ENCODE measurements around the gene AMACR. TPM values are rescaled to one million over a fixed set of nuclear protein-coding genes. Genes with fewer than 3 reads are reported as not detected.
"Not testable (repeated sequence)": the region's sequence is repeated elsewhere in the genome, so short reads cannot be mapped to it uniquely, and the experiment has no call there.

The AMACR gene
- total RNA-seq, 4 donors from 2014 or later: 5.4 to 21.5 (median 15.5) TPM

DNA sequence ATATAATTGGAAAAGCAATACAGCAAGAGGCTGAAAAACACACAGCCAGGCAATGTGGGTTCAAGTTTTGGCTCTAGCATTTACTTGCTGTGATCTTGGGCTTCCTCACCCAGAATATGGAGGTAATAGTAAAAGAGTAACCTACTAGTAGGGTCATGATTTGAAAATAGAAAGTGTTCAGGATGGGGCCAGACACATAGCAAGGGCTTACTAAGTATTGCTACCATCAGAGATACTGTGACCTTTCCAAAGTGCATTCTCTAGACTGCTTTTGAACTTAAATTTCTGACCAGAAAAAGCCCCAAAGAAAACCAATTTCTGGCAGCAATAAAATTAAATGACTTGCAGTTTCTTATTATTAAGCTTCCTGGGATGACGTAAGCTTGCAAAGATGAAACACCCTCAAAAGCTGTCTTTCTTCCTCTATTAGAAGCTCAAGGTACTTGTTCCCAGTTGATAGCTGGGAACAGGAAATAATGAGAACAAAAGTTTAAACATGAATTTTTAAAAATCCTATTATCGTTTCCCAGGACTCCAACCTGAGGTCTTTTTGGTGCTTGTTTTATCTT lies 43.6 kb downstream of the AMACR start:
- Histone ChIP-seq H3K36me3 (no peaks in the 10 kb centered on the region), H3K27ac (no peak overlapping the region), H3K9me3 (no peaks in the 10 kb centered on the region), H3K4me3 (no peak overlapping the region), H3K27me3 (no peaks in the 10 kb centered on the region), H3K4me1 (no peaks in the 10 kb centered on the region)
- 63 to 80% methylated on average over 2 of the region's 2 CpGs for WGBS, 2 donors
- TF ChIP-seq, protein P1, sequence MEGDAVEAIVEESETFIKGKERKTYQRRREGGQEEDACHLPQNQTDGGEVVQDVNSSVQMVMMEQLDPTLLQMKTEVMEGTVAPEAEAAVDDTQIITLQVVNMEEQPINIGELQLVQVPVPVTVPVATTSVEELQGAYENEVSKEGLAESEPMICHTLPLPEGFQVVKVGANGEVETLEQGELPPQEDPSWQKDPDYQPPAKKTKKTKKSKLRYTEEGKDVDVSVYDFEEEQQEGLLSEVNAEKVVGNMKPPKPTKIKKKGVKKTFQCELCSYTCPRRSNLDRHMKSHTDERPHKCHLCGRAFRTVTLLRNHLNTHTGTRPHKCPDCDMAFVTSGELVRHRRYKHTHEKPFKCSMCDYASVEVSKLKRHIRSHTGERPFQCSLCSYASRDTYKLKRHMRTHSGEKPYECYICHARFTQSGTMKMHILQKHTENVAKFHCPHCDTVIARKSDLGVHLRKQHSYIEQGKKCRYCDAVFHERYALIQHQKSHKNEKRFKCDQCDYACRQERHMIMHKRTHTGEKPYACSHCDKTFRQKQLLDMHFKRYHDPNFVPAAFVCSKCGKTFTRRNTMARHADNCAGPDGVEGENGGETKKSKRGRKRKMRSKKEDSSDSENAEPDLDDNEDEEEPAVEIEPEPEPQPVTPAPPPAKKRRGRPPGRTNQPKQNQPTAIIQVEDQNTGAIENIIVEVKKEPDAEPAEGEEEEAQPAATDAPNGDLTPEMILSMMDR (IDR thresholded peaks at IDR 0.05): no peak
- DNase-seq: no peak
- intact Hi-C loops (cut with DNase I): no loop called here

DNA sequence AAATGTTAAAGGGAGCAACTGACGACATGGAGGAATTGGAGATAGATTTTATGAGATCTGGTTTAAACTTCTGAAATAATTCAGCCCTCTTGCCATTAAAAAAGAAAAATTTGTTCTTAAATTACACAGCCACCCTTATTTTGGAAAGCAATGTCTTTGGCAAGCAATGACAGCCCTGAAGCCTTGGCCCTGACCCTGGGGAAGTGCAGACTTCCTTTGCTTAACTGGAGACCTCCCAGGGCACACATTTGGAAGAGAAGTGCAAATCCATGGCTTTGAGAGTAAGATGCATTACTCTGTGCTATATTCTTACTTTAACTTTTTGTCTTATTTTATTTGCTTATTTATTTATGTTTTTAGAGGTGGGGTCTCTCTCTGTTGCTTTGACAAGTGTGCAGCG lies 49.7 kb downstream of the AMACR start:
- Histone ChIP-seq H3K4me3 (no peak overlapping the region), H3K4me1 (no peaks in the 10 kb centered on the region), H3K9me3 (peaks cover 0 to 5% (median 0%) of the 10 kb centered on the region in 3 donors), H3K36me3 (no peaks in the 10 kb centered on the region), H3K27ac (no peak overlapping the region), H3K27me3 (no peaks in the 10 kb centered on the region)
- DNase-seq: no peak
- TF ChIP-seq POLR2A (IDR thresholded peaks at IDR 0.05): no peak
- TF ChIP-seq, protein P1 (IDR thresholded peaks at IDR 0.05): no peak
- intact Hi-C loops (cut with DNase I): no loop called here
- WGBS, 2 donors: 56 to 72% methylated on average over 2 of the region's 2 CpGs

DNA sequence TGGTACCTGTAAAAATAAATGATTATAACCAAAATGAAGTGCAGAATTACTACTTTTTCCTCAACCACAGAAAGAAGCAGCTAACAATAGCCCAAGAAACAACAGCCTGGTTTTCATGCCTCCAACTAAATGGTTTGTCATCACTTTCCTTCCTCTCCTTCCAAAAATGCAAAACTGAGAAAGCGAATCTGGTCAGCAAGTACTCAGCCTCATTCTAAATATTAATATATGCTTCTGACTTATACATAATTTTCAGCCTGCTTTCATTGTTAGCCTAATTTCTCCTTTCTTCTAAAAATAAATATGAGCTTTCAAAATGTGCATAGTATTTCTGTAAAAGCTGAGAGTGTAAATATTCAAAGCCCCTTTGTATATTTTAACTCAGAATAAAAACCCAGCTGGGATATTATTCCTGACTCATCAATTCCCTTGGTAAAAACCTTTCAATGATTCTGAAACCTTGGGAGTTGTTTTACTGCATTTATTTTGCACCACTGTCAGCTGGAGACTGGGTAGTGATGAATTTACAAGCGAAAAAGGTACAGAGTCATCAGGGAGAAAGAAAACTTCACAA lies 50.2 kb downstream of the AMACR start:
- H3K4me1 ChIP-seq: no peaks in the 10 kb centered on the region
- intact Hi-C loops (cut with DNase I): no loop called here
- H3K27ac ChIP-seq: no peak overlapping the region
- WGBS, 2 donors: 49 to 62% methylated on average over 2 of the region's 2 CpGs
- no peak overlapping the region for H3K4me3 ChIP-seq
- no peaks in the 10 kb centered on the region for H3K36me3 ChIP-seq
- H3K27me3 ChIP-seq: no peaks in the 10 kb centered on the region
- no peak for DNase-seq
- TF ChIP-seq, protein P1 (IDR thresholded peaks at IDR 0.05): no peak
- no peak for TF ChIP-seq POLR2A (IDR thresholded peaks at IDR 0.05)
- H3K9me3 ChIP-seq: peaks cover 0 to 5% (median 0%) of the 10 kb centered on the region in 3 donors

DNA sequence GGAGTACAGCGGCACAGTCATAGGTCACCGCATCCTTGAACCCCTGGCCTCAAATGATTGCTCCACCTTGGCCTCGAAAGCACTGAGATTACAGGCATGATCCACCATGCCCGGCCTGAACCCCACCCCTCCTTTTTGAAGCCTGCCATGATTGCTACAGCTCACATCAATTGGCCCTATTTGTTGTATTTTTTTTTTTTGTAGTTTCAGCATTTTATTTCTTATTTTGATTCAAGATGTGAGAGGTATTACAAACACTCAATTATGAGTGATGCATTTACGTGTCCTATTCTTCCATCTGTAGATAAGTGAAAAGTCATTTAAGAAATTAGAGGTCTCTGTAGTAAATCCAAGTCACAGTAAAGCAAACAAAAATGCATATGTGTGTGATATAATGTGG lies 55.7 kb downstream of the AMACR start:
- H3K4me1 ChIP-seq; H3K27me3 ChIP-seq; intact Hi-C loops (cut with DNase I); H3K9me3 ChIP-seq; H3K4me3 ChIP-seq; H3K36me3 ChIP-seq; H3K27ac ChIP-seq; DNase-seq: not testable (repeated sequence)
- WGBS, 2 donors: 71 to 75% methylated on average over 5 of the region's 5 CpGs

DNA sequence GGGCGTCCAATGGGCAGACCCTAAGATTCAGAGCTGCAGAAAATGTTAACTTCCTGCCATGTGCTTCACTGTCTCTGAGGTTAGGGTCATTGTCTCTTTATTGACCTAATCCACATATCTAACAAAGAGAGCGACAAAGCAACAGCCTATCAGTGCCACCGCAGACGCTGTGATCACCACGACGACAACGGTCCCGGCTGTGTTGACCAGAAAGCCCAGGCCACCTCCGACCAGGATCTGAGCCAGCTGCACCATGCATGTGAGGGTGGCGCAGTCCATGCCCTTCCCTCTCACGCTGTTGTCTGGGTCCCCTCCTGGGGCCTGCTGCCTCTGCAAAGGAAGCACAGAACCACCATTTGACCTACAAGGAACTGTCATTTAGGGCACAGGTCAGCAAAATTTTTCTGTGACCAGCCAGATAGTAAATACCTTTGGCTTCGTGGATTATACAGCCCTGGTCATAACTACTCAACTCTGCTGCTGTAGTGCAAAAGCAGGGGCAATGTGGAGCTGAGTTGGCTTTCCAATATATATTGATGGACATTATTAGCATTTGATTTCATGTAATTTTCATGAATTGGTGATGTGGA lies 63.2 kb downstream of the AMACR start:
- Histone ChIP-seq H3K36me3 (no peaks in the 10 kb centered on the region), H3K9me3 (no peaks in the 10 kb centered on the region), H3K27ac (no peak overlapping the region), H3K4me3 (no peak overlapping the region), H3K4me1 (no peaks in the 10 kb centered on the region), H3K27me3 (peaks cover 0 to 53% (median 0%) of the 10 kb centered on the region in 4 donors)
- DNase-seq: no peak
- TF ChIP-seq POLR2A (IDR thresholded peaks at IDR 0.05): no peak
- TF ChIP-seq, protein P1 (IDR thresholded peaks at IDR 0.05): no peak
- WGBS, 2 donors: 63 to 72% methylated on average over 3 to 12 of the region's 12 CpGs
- intact Hi-C loops (cut with DNase I): no loop called here

Measured in esophagus squamous epithelium (tissue), 5 donors.